Activated B cell treated with CpG ODN at 0.5 μM for 24 hours (primary cell): ENCODE data around the gene JPH3. TPM values are rescaled to one million over a fixed set of nuclear protein-coding genes. Genes with fewer than 3 reads are reported as not detected.

Source experiments
- ATAC-seq: fragments of 200-7000 bp; cut with Tn5 transposase; one replicate; pipeline ENCODE4 v1.10.0; 2021; ENCODE audit warnings: low read depth, mild to moderate bottlenecking, moderate library complexity
- CTCF ChIA-PET: fragments of 350-600 bp; sonication (Branson Sonifier 250); formaldehyde crosslinking; loops from one replicate; lab custom pipeline; 2021; ENCODE audit warnings: antibody characterized with exemption; lab: Charles Lee
- POLR2A ChIA-PET: fragments of 350-600 bp; sonication (Branson Sonifier 250); formaldehyde crosslinking; loops from one replicate; lab custom pipeline; 2021; ENCODE audit warnings: antibody characterized with exemption; lab: Charles Lee
- DNase-seq: peaks from one replicate; pipeline ENCODE4 v3.0.0; 2022
- H3K27ac Mint-ChIP-seq: one replicate; pipeline ENCODE4 v1.8.0; 2020; ENCODE audit warnings: mixed read lengths
- H3K27me3 Mint-ChIP-seq: one replicate; pipeline ENCODE4 v1.8.0; 2021; ENCODE audit warnings: mixed read lengths
- H3K36me3 Mint-ChIP-seq: one replicate; pipeline ENCODE4 v1.8.0; 2021; ENCODE audit warnings: low read depth, mixed read lengths
- H3K4me1 Mint-ChIP-seq: one replicate; pipeline ENCODE4 v1.8.0; 2021; ENCODE audit warnings: mixed read lengths
- H3K4me3 Mint-ChIP-seq: one replicate; pipeline ENCODE4 v1.8.0; 2020; ENCODE audit warnings: mild to moderate bottlenecking, mixed read lengths
- H3K9me3 Mint-ChIP-seq: one replicate; pipeline ENCODE4 v1.8.0; 2020; ENCODE audit warnings: mixed read lengths
- CTCF ChIP-seq: fragments of 200-600 bp; IDR thresholded peaks from one replicate; pipeline ENCODE4 v1.8.0; 2022; ENCODE audit warnings: antibody characterized with exemption, mild to moderate bottlenecking
- intact Hi-C: fragments of 100-400 bp; cut with micrococcal nuclease; formaldehyde crosslinking; loops from one replicate; pipeline ENCODE4 v1.15.1; 2024
- total RNA-seq: library from RNA; stranded (reverse); gene quantifications from 2 replicates; pipeline ENCODE4 v1.2.3, GENCODE V29; 2022

JPH3 gene
- total RNA-seq, 1 donor from 2014 or later, result not detected

GRCh38 chr16:87741700-87742415, 139.6 kb downstream of the JPH3 start:
- no peaks in the 10 kb centered on the region for H3K9me3 Mint-ChIP-seq
- intact Hi-C loops, result no loop called here
- TF ChIP-seq CTCF, result no peak
- no peak for DNase-seq
- peaks cover 48% of the 10 kb centered on the region for H3K36me3 Mint-ChIP-seq
- POLR2A ChIA-PET, result interaction anchor here (0.5 kb wide), 1 partner anchor 332 kb away, joined by 4 read pairs; no protein-coding TSS in a partner anchor
- CTCF ChIA-PET, result no interaction called here
- H3K4me3 Mint-ChIP-seq, result no peak overlapping the region
- no peak overlapping the region for H3K27ac Mint-ChIP-seq
- H3K4me1 Mint-ChIP-seq, result no peaks in the 10 kb centered on the region
- no peaks in the 10 kb centered on the region for H3K27me3 Mint-ChIP-seq
- ATAC-seq, result no peak

- H3K4me1 Mint-ChIP-seq, result no peaks in the 10 kb centered on the region
- no peak overlapping the region for H3K27ac Mint-ChIP-seq
- ChIA-PET POLR2A (no interaction called here), CTCF (no interaction called here)
- no peaks in the 10 kb centered on the region for H3K27me3 Mint-ChIP-seq
- H3K36me3 Mint-ChIP-seq, result peaks cover 58% of the 10 kb centered on the region
- DNase-seq, result no peak
- no peak for TF ChIP-seq CTCF
- intact Hi-C loops, result no loop called here
- H3K9me3 Mint-ChIP-seq, result no peaks in the 10 kb centered on the region
- no peak for ATAC-seq
- no peak overlapping the region for H3K4me3 Mint-ChIP-seq
Observed at GRCh38 chr16:87742781-87743490, 140.6 kb downstream of the JPH3 start.

GRCh38 chr16:87744750-87745514, 142.6 kb downstream of the JPH3 start:
- Mint-ChIP-seq H3K27me3 (no peaks in the 10 kb centered on the region), H3K27ac (no peak overlapping the region), H3K4me3 (no peak overlapping the region), H3K9me3 (no peaks in the 10 kb centered on the region), H3K4me1 (no peaks in the 10 kb centered on the region), H3K36me3 (peaks cover 75% of the 10 kb centered on the region)
- intact Hi-C loops, result no loop called here
- TF ChIP-seq CTCF, result no peak
- DNase-seq (no peak), ATAC-seq (no peak)
- POLR2A ChIA-PET, result no interaction called here
- CTCF ChIA-PET, result no interaction called here

- intact Hi-C loops, result no loop called here
- DNase-seq (no peak), ATAC-seq (no peak)
- Mint-ChIP-seq H3K4me1 (no peaks in the 10 kb centered on the region), H3K4me3 (no peak overlapping the region), H3K9me3 (no peaks in the 10 kb centered on the region), H3K36me3 (peaks cover 78% of the 10 kb centered on the region), H3K27me3 (no peaks in the 10 kb centered on the region), H3K27ac (no peak overlapping the region)
- CTCF ChIA-PET, result no interaction called here
- POLR2A ChIA-PET, result no interaction called here
- TF ChIP-seq CTCF, result no peak
Observed at GRCh38 chr16:87746178-87746577, 143.9 kb downstream of the JPH3 start.

Other genes starting within 250 kb of the JPH3 start
- gene FBXO31, start 218.7 kb upstream of the JPH3 start, total RNA-seq, result 26.0 and 27.1 TPM in 2 replicates
- gene MAP1LC3B, start 210.2 kb upstream of the JPH3 start, total RNA-seq, result 52.9 and 53.9 TPM in 2 replicates
- gene ZCCHC14, start 109.5 kb upstream of the JPH3 start, total RNA-seq, result 3.4 and 3.8 TPM in 2 replicates
- gene KLHDC4, start 163.5 kb downstream of the JPH3 start, total RNA-seq, result 70.1 and 87.0 TPM in 2 replicates